K562 (cell line): ENCODE measurements around the gene CSTF2T. TPM values are rescaled to one million over a fixed set of nuclear protein-coding genes. Genes with fewer than 3 reads are reported as not detected.

ENCODE experiments used
- ATAC-seq: fragments of 200-7000 bp; cut with Tn5 transposase; 3 replicates; pipeline ENCODE4 v1.9.1; 2020; ENCODE audit warnings: moderate library complexity
- BruUV-seq: library from RNA; stranded (reverse); fragments of 400-500 nt; replicated peaks from 2 replicates; lab custom pipeline; 2021; lab: Mats Ljungman, UMichigan
- CTCF ChIA-PET: fragments of 300-600 bp; formaldehyde crosslinking; extraction: SDS; loops from one replicate; lab custom pipeline; 2021; ENCODE audit warnings: low intra/inter-chr PET ratio; lab: Yijun Ruan, JAX
- POLR2A ChIA-PET: fragments of 300-600, 350-650 bp; sonication (Branson Sonifier 250); formaldehyde crosslinking; extraction: SDS; loops from one replicate; lab custom pipeline; 2021; ENCODE audit warnings: antibody characterized with exemption, inconsistent platforms; lab: Yijun Ruan, JAX
- DNase-seq, 4 experiments: peaks; one replicate each; pipeline versions ENCODE4 v3.0.0 to v3.0.0-alpha.2; 2011 to 2018; ENCODE audit warnings: low spot score in 3 of 4, mixed read lengths in 3 of 4; ENCODE audit errors: extremely low read depth in 1 of 4
- FAIRE-seq: peaks from 2 replicates; lab custom pipeline; 2011; peaks lifted over from hg19 to GRCh38; lab: Jason Lieb, UNC
- H2AFZ ChIP-seq: 2 replicates; pipeline ENCODE4 v1.6.0; 2011; ENCODE audit warnings: low read depth, low read length, control low read depth, inconsistent platforms
- H3K27ac ChIP-seq: fragments of 200-600 bp; 3 replicates; pipeline ENCODE4 v1.8.0; 2011; ENCODE audit warnings: low read depth, mild to moderate bottlenecking, control low read depth, inconsistent platforms, low read length, moderate library complexity, mixed read lengths; ENCODE audit errors: extremely low read depth
- H3K27me3 ChIP-seq, 2 experiments: fragments of 300-600 bp in 1 of 2; 2 replicates in 1 of 2; 3 replicates in 1 of 2; pipeline versions ENCODE4 v1.6.0 to v1.8.0; 2011; ENCODE audit warnings: inconsistent platforms in 2 of 2, low read length in 2 of 2, mild to moderate bottlenecking in 1 of 2, mixed read lengths in 1 of 2, moderate library complexity in 1 of 2; ENCODE audit not compliant: control insufficient read depth in 2 of 2, insufficient read depth in 2 of 2
- H3K36me3 ChIP-seq: fragments of 300-600 bp; 3 replicates; pipeline ENCODE4 v1.8.0; 2011; ENCODE audit warnings: mild to moderate bottlenecking, low read length, inconsistent platforms; ENCODE audit not compliant: control insufficient read depth, insufficient read depth
- H3K4me1 ChIP-seq, 2 experiments: fragments of 200-600 bp in 1 of 2; replicated peaks in 1 of 2; 2 replicates in 1 of 2; 3 replicates in 1 of 2; pipeline versions ENCODE4 v1.5.1 to v1.8.0; 2011; ENCODE audit warnings: inconsistent platforms in 2 of 2, low read length in 2 of 2, mild to moderate bottlenecking in 1 of 2, mixed read lengths in 1 of 2, moderate library complexity in 1 of 2; ENCODE audit not compliant: control insufficient read depth in 2 of 2, insufficient read depth in 2 of 2
- H3K4me2 ChIP-seq: 2 replicates; pipeline ENCODE4 v1.6.1; 2011; ENCODE audit warnings: low read length, control low read depth, inconsistent platforms, mixed read lengths; ENCODE audit not compliant: insufficient read depth
- H3K4me3 ChIP-seq: fragments of 200-600 bp; sonication (generic), shearing (Covaris generic); 2 replicates; pipeline ENCODE4 v1.5.1; 2016; ENCODE audit warnings: control low read depth, inconsistent platforms
- H3K79me2 ChIP-seq: fragments of 200-600 bp; 3 replicates; pipeline ENCODE4 v1.8.0; 2011; ENCODE audit warnings: low read length, inconsistent platforms; ENCODE audit not compliant: control insufficient read depth, insufficient read depth
- H3K9ac ChIP-seq, 2 experiments: 2 replicates each; pipeline versions ENCODE4 v1.6.0 to v1.6.1; 2011; ENCODE audit warnings: low read depth in 2 of 2, low read length in 2 of 2, control low read depth in 1 of 2, inconsistent platforms in 1 of 2, mild to moderate bottlenecking in 1 of 2, mixed read lengths in 1 of 2; ENCODE audit not compliant: insufficient read depth in 1 of 2
- H3K9me1 ChIP-seq: one replicate; pipeline ENCODE4 v1.6.0; 2011; ENCODE audit warnings: inconsistent platforms, mild to moderate bottlenecking, low read length, moderate library complexity; ENCODE audit not compliant: control insufficient read depth, insufficient read depth
- H3K9me3 ChIP-seq: replicated peaks from 2 replicates; pipeline ENCODE4 v1.5.1; 2011; ENCODE audit warnings: low read depth, low read length, inconsistent platforms; ENCODE audit not compliant: control insufficient read depth, insufficient read depth
- H4K20me1 ChIP-seq: replicated peaks from 2 replicates; pipeline ENCODE4 v1.6.1; 2011; ENCODE audit warnings: low read length, inconsistent platforms, mixed read lengths; ENCODE audit not compliant: control insufficient read depth, insufficient read depth
- ARNT ChIP-seq, 2 experiments: fragments of 450-650 bp; IDR thresholded peaks; 2 replicates each; pipeline ENCODE4 v1.6.1; 2016; ENCODE audit warnings: mild to moderate bottlenecking in 1 of 2
- BRD4 ChIP-seq: fragments of 200-600 bp; sonication (generic); IDR thresholded peaks from 2 replicates; pipeline ENCODE4 v1.6.1; 2017; ENCODE audit warnings: inconsistent platforms
- CBX3 ChIP-seq, 2 experiments: IDR thresholded peaks; 1 replicate in 1 of 2; 2 replicates in 1 of 2; pipeline ENCODE4 v1.6.1; 2012; ENCODE audit warnings: inconsistent platforms in 2 of 2, low read length in 2 of 2, borderline replicate concordance in 1 of 2, control low read depth in 1 of 2
- CTCFL ChIP-seq: IDR thresholded peaks from 2 replicates; pipeline ENCODE4 v1.6.1; 2011; ENCODE audit warnings: borderline replicate concordance, low read depth, mild to moderate bottlenecking, moderate library complexity, low read length; ENCODE audit not compliant: insufficient read depth, poor library complexity, severe bottlenecking
- FOXK2 ChIP-seq, 2 experiments: fragments of 450-650 bp; IDR thresholded peaks in 1 of 2; conservative IDR thresholded peaks in 1 of 2; 2 replicates each; pipeline ENCODE4 v1.6.1; 2016; ENCODE audit warnings: low read depth in 2 of 2, mild to moderate bottlenecking in 1 of 2
- ILK ChIP-seq: fragments of 450-650 bp; IDR thresholded peaks from 2 replicates; pipeline ENCODE4 v1.6.1; 2016; ENCODE audit warnings: missing genetic modification characterization, low read depth, mild to moderate bottlenecking, missing compliant biosample characterization, moderate library complexity, borderline replicate concordance
- MCM2 ChIP-seq: fragments of 450-650 bp; IDR thresholded peaks from 2 replicates; pipeline ENCODE4 v1.6.1; 2017; ENCODE audit warnings: low read depth, mild to moderate bottlenecking
- MLX ChIP-seq, 2 experiments: fragments of 450-650 bp in 1 of 2; sonication (generic) in 1 of 2; formaldehyde crosslinking; conservative IDR thresholded peaks; 2 replicates each; pipeline versions ENCODE4 v1.4.0 to v1.8.1; 2020 to 2022; ENCODE audit warnings: mild to moderate bottlenecking in 1 of 2, missing genetic modification reagents in 1 of 2
- RNF219 ChIP-seq: fragments of 250-450 bp; sonication (Bioruptor Pico); IDR thresholded peaks from 2 replicates; pipeline ENCODE4 v1.5.0; 2022; ENCODE audit warnings: mild to moderate bottlenecking
- SMARCE1 ChIP-seq: fragments of 450-650 bp; IDR thresholded peaks from 2 replicates; pipeline ENCODE4 v1.7.1; 2016; ENCODE audit warnings: mild to moderate bottlenecking
- TAF9B ChIP-seq: fragments of 450-650 bp; IDR thresholded peaks from 2 replicates; pipeline ENCODE4 v1.6.1; 2018; ENCODE audit warnings: mild to moderate bottlenecking; ENCODE audit not compliant: partially characterized antibody
- ZFX ChIP-seq: sonication (generic); formaldehyde crosslinking; IDR thresholded peaks from 2 replicates; pipeline ENCODE4 v1.8.0; 2022; ENCODE audit warnings: mild to moderate bottlenecking, missing genetic modification reagents, moderate library complexity
- ZNF408 ChIP-seq: fragments of 250-450 bp; sonication (Bioruptor Pico); IDR thresholded peaks from 2 replicates; pipeline ENCODE4 v1.4.0; 2020; ENCODE audit warnings: low read depth, mild to moderate bottlenecking, moderate library complexity
- WGBS: fragments of 100-300 bp; shearing (Covaris generic); methylation state at CpG from one replicate; pipeline ENCODE4 v1.1.6; 2016; ENCODE audit warnings: low coverage, mixed read lengths; ENCODE audit not compliant: insufficient coverage; ENCODE audit errors: missing lambda C conversion rate; 5-methylcytosine and 5-hydroxymethylcytosine counted together
- in situ Hi-C: fragments of 300-500 bp; cut with MboI; formaldehyde crosslinking; loops from 4 replicates; pipeline ENCODE4 v1.15.0; 2018; ENCODE audit warnings: inconsistent platforms, mixed read lengths
- intact Hi-C: fragments of 100-400 bp; cut with micrococcal nuclease; formaldehyde crosslinking; loops from 2 replicates; pipeline ENCODE4 v1.14.2; 2022
- polyA plus RNA-seq, 8 experiments: library from polyadenylated mRNA; depleted of rRNA in 4 of 8; stranded (reverse) in 5 of 8; unstranded in 3 of 8; fragments of >200 nt; fragmentation: Nextera tagmentation in 2 of 8; fragmentation: Illumina TruSeq in 1 of 8; extraction: Ambion mirVana in 2 of 8; extraction: Trizol in 1 of 8; gene quantifications; 2 replicates each; pipeline versions ENCODE4 v1.2.1 to v1.2.3, GENCODE V29; 2011 to 2014; ENCODE audit warnings: inconsistent platforms in 1 of 8, missing spikeins in 1 of 8
- total RNA-seq, 7 experiments: library from RNA; depleted of rRNA in 6 of 7; stranded (reverse); fragments of >200 nt in 6 of 7; fragmentation: Illumina TruSeq in 2 of 7; extraction: Trizol in 2 of 7; gene quantifications; 2 replicates each; pipeline versions ENCODE4 v1.2.1 to v1.2.3, GENCODE V29; 2011 to 2021; ENCODE audit warnings: low replicate concordance in 1 of 7

Gene CSTF2T
- total and polyA plus RNA-seq, 9 of the 15 experiments (the other 6 are each of a cell fraction or from before 2014, with no cell fraction given): 10.3 to 32.4 (median 24.2) TPM

GRCh38 chr10:51669041-51669440 is 30.4 kb downstream of the CSTF2T start:
- no peaks in the 10 kb centered on the region; the same call in 1 of the 2 replicates for H3K9me3 ChIP-seq
- no peak for FAIRE-seq
- no peaks in the 10 kb centered on the region for H3K9me1 ChIP-seq
- no peak overlapping the region for H3K4me3 ChIP-seq
- no TSS peak for BruUV-seq
- no peak overlapping the region for H3K9ac ChIP-seq
- no peaks in the 10 kb centered on the region for H3K27me3 ChIP-seq
- no peak overlapping the region for H2AFZ ChIP-seq
- ChIA-PET POLR2A (no interaction called here), CTCF (no interaction called here)
- no peak for DNase-seq
- 1% methylated on average over 5 of the region's 5 CpGs for WGBS
- H4K20me1 ChIP-seq: no peaks in the 10 kb centered on the region
- TF ChIP-seq SMARCE1 (no peak), MLX (CRISPR knock-in tag; conservative IDR thresholded peaks at IDR 0.05) (no peak), CTCFL (no peak), RNF219 (no peak), BRD4 (no peak), ARNT (IDR thresholded peaks at IDR 0.05) (no peak), FOXK2 (conservative IDR thresholded peaks at IDR 0.05 in 1 of 2, IDR thresholded peaks at IDR 0.05 in 1 of 2; ENCODE audit: low read depth in 2 of 2) (no peak), ZFX (CRISPR knock-in tag) (no peak), TAF9B (no peak), ILK (tag) (no peak), CBX3 (IDR thresholded peaks at IDR 0.05; ENCODE audit: borderline replicate concordance in 1 of 2, low read length in 2 of 2) (no peak), MCM2 (no peak), ZNF408 (CRISPR knock-in tag) (no peak)
- no peaks in the 10 kb centered on the region for H3K79me2 ChIP-seq
- in situ Hi-C loops (no loop called here), intact Hi-C loops (no loop called here)
- no peaks in the 10 kb centered on the region for H3K36me3 ChIP-seq
- ATAC-seq: no peak
- H3K27ac ChIP-seq: no peak overlapping the region
- H3K4me2 ChIP-seq: no peak overlapping the region
- no peaks in the 10 kb centered on the region for H3K4me1 ChIP-seq
